ENCODE measurements around the gene ARL15. TPM values are rescaled to one million over a fixed set of nuclear protein-coding genes. Genes with fewer than 3 reads are reported as not detected.
"Not testable (repeated sequence)": the region's sequence is repeated elsewhere in the genome, so short reads cannot be mapped to it uniquely, and the experiment has no call there.

Gene ARL15
- total RNA-seq, 1 donor, result 29.1 TPM

DNA sequence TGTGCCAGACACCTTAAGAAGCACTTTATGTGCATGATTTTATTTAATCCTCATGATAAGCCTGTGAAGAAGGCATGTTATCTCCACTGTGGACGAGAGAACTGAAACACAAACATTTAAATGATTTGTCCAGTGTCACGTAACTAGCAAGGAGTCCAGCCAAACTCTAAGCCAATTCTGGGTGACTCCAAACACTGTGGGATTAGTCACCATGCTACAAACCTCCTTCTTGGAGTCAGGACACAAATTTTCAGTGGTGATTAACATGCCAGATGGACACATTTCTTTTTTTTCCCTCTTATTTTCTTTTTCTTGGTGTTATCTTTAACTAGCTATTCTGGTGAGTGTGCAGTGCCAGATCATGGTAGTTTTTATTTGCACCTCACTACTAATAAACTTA is 433.1 kb downstream of the ARL15 start:
- no peak for DNase-seq (ENCODE audit: low read depth in 2 of 3, low spot score in 2 of 3)

DNA sequence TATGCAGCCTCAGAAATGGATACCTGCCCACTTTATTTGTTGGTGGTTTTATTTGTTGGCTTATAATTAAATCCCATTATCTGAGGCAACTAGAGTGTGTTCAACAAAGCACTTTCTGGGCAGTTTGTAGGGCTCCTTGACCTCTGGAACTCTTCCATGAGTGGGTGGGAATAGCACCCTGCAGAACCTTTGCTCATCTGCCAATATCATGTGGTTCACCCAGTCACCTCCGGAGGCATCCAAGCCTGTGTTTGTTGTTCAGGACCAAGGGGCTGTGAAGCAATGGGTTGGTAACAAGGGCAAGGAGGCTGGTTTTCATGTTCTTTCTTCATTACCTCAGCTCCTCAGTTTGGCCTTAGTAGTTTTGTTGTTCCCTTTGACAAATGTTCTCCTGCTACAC is 436.0 kb downstream of the ARL15 start:
- no peak for DNase-seq (ENCODE audit: low read depth in 2 of 3, low spot score in 2 of 3)

DNA sequence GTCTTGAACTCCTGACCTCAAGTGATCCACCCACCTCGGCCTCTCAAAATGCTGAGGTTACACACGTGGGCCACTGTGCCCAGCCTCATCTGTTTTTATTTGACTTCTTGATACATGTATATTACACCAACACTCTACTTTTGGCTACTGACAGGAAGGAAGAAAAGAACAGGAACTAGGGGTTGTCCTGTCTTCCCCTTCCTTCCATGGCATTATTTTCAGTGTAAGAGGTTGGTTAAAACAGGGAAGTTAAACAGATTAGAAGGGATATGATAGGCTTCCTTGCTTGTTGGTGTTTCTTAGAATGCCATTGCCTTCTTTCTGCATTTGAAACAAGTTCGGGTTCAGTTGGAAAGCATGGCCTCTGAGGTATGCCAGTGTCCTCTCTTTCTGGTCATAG is 437.1 kb downstream of the ARL15 start:
- DNase-seq (ENCODE audit: low read depth in 2 of 3, low spot score in 2 of 3), result no peak

DNA sequence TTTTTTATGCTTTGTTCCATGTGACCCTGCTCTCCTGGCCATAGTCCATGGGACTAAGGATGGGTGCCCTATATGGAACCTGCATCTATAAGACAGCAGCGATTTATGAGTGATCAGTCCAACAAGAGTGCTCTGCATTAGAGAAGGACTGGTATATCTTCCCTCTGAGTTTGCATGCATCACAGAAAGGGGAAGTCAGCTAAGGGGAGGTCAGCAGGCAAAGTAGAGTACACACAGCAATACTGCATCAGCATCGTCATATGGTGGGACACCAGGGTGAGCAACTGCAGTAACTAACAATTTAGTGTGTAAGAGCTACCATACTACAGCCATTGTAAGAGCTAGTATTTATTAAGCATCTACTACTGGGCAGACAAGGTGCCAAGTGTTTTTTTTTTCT is 438.6 kb downstream of the ARL15 start:
- no peak for DNase-seq (ENCODE audit: low read depth in 2 of 3, low spot score in 2 of 3)

- DNase-seq (ENCODE audit: low read depth in 2 of 3, low spot score in 2 of 3), result no peak
These were observed 439.3 kb downstream of the ARL15 start for GRCh38 chr5:53871050-53871449.

GRCh38 chr5:53858700-53859456 is 451.5 kb downstream of the ARL15 start:
- no peak for DNase-seq (ENCODE audit: low read depth in 2 of 3, low spot score in 2 of 3)

- no peak for DNase-seq (ENCODE audit: low read depth in 2 of 3, low spot score in 2 of 3)
These were observed 453.9 kb downstream of the ARL15 start for GRCh38 chr5:53856506-53856905.

GRCh38 chr5:53836851-53837430 is 473.4 kb downstream of the ARL15 start:
- not testable (repeated sequence) for DNase-seq (ENCODE audit: low read depth in 2 of 3, low spot score in 2 of 3)

DNA sequence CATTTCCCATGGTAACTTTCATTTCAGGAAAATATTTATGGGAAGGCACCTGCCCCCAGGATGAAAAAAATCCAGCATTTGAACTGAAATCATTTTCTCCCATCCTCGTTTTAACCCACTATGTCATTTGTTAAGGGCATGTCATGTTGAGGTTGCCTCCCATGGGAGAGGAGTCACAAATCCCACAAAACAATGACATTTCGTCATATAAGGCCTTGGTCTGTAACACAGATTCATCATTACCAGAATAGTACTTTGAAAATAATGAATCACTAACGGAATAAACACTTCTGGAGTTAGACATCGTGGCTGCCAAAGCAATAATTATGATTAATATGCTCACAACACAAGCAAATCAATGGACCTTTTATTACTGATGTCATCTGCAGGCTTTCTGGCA is 475.9 kb downstream of the ARL15 start:
- no peak for DNase-seq (ENCODE audit: low read depth in 2 of 3, low spot score in 2 of 3)

Small RNA genes lying within 50 kb of the gene (small RNA-seq; reads per million reads assigned to genes)
- gene AC008873.1 (not detected), gene MIR4459 (not detected), gene MIR581 (not detected), gene RNU6-272P (not detected)

Other genes starting within 250 kb of the ARL15 start
- gene HSPB3, start 145.1 kb upstream of the ARL15 start, total RNA-seq, result not detected
- gene SNX18, start 207.2 kb upstream of the ARL15 start, total RNA-seq, result 15.9 TPM

All from hematopoietic multipotent progenitor cell (in vitro differentiated cells).